HG02623 (cell line): ENCODE results near the gene NFRKB.
"Not testable (repeated sequence)": the region's sequence is repeated elsewhere in the genome, so short reads cannot be mapped to it uniquely, and the experiment has no call there.

Experiments
- ATAC-seq: cut with Tn5 transposase; IDR thresholded peaks from one replicate; pipeline ENCODE4 v1.9.1; 2021; ENCODE audit warnings: moderate library complexity; ENCODE audit not compliant: unreplicated experiment

NFRKB gene

GRCh38 chr11:129894278-129895125, 876 bp downstream of the NFRKB start:
- no peak for ATAC-seq

- no peak for ATAC-seq
Observed at GRCh38 chr11:129888451-129888850, 6.9 kb downstream of the NFRKB start.

- no peak for ATAC-seq
Observed at GRCh38 chr11:129885381-129885780, 10.0 kb downstream of the NFRKB start.

- no peak for ATAC-seq
Observed at GRCh38 chr11:129884581-129884980, 10.8 kb downstream of the NFRKB start.

- ATAC-seq = no peak
Observed at GRCh38 chr11:129881570-129882170, 13.7 kb downstream of the NFRKB start.

GRCh38 chr11:129880311-129880710, 15.1 kb downstream of the NFRKB start:
- no peak for ATAC-seq

- no peak for ATAC-seq
Observed at GRCh38 chr11:129871914-129872313, 23.5 kb downstream of the NFRKB start.

- ATAC-seq = not testable (repeated sequence)
Observed at GRCh38 chr11:129868626-129869025, 26.8 kb downstream of the NFRKB start.

GRCh38 chr11:129866311-129866710, 29.1 kb downstream of the NFRKB start:
- no peak for ATAC-seq

GRCh38 chr11:129865701-129866100, 29.7 kb downstream of the NFRKB start:
- ATAC-seq = no peak

- no peak for ATAC-seq
Observed at GRCh38 chr11:129864811-129865210, 30.6 kb downstream of the NFRKB start.

GRCh38 chr11:129861702-129862522, 33.5 kb downstream of the NFRKB start:
- no peak for ATAC-seq

GRCh38 chr11:129856036-129856435, 39.3 kb downstream of the NFRKB start:
- no peak for ATAC-seq

GRCh38 chr11:129855086-129855485, 40.3 kb downstream of the NFRKB start:
- ATAC-seq = no peak

GRCh38 chr11:129854232-129854805, 41.1 kb downstream of the NFRKB start:
- no peak for ATAC-seq

GRCh38 chr11:129853518-129854231, 41.7 kb downstream of the NFRKB start:
- no peak for ATAC-seq

GRCh38 chr11:129852125-129852740, 43.1 kb downstream of the NFRKB start:
- no peak for ATAC-seq

GRCh38 chr11:129849447-129850130, 45.8 kb downstream of the NFRKB start:
- no peak for ATAC-seq

GRCh38 chr11:129847361-129847760, 48.0 kb downstream of the NFRKB start:
- ATAC-seq = not testable (repeated sequence)
